GM18502 (cell line): Measurements from ENCODE around the gene MYO7B.

ENCODE experiments used
- ATAC-seq: cut with Tn5 transposase; IDR thresholded peaks from one replicate; pipeline ENCODE4 v1.9.1; 2021; ENCODE audit warnings: mild to moderate bottlenecking; ENCODE audit not compliant: unreplicated experiment, poor library complexity

MYO7B gene

DNA sequence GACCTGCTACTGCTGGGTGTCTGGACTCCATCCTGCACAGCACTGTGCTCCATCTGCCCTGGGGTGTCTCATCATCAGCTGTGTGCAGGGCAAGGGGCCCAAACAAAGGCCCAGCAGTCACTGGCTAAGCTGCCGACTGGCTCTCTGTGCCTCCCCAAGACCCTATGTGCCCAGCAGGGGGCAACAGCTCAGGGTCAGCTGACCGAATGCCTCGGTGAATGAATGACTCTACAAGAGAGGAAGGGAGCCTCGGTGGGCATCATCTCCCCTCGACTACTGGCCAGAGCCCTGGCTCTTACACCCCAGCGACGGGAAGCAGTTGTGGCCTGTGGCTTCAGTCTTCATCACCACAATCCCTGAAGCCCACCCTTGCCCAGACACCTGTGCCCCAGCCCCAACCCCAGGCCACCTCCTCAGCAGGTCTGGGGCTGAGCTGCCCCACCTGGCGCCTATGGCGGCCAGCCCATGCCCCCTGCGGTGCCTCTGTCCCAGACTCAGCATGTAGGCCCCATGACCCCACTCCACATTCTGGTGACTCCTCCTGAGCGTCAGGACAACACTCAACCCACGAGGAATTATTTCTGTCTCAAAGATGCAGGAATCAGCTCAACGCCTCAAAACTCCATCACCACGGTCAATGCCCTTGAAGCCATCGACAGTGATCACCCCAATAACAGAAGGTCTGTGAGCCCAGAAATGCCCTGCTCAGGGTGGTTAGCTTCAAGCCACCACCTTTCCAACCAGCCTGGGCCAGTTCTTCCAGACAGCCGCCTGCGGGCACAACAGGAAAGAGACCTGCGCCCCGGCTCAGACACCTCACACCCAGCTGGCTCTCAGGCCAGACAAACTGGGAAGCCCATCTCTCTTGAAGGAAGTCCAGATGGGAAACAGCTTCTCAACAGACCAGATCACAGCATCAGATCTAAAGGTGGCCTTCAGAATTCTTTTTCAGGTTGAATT lies 108.9 kb downstream of the MYO7B start:
- ATAC-seq, result no peak

DNA sequence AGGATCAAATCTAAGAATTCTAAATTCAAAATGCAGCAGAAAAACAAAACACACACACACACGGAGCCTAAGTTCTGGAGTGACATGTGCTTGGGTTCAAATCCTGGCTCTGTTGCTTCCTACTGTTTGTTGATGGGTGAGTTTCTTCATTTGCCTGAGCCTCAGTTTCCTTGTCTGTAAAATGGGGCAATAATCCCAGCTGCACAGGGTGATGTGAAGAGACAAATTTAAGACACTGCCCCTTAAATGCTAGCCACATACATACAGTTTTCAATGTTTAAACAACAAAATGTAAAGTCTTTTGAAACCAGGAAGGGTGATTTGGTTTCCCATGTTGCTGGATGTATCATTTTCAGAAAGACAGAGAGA lies 109.5 kb downstream of the MYO7B start:
- ATAC-seq, result no peak

DNA sequence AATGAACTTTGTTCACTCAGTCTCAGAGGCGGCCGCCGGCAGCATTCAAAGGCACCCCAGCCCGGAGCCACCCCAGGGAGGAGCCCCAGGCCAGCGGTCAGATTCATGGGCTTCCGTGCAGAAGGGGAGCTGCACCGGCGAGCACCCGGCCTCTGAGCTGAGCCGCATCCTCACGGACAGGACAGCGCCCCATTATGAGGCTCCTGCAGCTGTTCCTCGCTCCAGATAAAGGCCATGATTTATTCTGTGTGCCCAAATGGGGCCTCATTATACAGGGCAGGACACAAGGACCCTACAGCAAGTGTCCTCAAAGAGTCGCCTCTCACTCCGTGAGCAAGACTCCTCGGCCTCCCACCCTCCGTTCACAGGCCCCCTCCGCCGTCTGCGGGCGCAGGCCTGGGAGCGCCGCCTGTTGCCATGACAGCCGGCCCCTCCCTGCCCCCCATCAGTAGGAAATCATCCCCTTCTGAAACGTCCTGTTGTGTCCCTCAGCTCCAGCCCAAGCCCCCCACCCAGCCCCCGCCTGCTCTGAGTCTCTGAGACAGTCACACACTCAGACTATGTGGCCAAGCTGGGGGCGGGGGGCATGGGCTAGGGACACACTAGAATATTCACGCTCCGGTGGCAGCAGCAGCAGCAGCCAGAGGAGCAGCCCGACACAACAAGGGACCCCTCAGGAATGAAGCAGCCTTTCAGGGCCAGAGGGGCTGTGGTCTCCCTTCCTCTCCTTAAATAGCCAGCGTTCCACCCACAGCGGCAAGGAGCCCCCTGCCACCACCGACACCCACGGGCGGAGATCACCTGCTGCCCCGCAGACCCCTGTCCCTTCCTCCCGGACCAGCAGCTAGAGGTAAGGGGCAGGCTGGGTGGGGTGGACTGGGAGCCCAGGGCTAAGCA lies 110.2 kb downstream of the MYO7B start, which contains the start of gene GPR17:
GPR17 (plus strand) TSS at position 759 of the 897 bp plus-strand sequence. CDS start 4,583 bp downstream, outside the sequence.
- ATAC-seq, result no peak

- ATAC-seq, result no peak
Measured at GRCh38 chr2:127646487-127647241, 111.2 kb downstream of the MYO7B start.

GRCh38 chr2:127647242-127648190 lies 112.0 kb downstream of the MYO7B start:
- ATAC-seq, result no peak

GRCh38 chr2:127648321-127648720 lies 112.8 kb downstream of the MYO7B start:
- ATAC-seq, result no peak

DNA sequence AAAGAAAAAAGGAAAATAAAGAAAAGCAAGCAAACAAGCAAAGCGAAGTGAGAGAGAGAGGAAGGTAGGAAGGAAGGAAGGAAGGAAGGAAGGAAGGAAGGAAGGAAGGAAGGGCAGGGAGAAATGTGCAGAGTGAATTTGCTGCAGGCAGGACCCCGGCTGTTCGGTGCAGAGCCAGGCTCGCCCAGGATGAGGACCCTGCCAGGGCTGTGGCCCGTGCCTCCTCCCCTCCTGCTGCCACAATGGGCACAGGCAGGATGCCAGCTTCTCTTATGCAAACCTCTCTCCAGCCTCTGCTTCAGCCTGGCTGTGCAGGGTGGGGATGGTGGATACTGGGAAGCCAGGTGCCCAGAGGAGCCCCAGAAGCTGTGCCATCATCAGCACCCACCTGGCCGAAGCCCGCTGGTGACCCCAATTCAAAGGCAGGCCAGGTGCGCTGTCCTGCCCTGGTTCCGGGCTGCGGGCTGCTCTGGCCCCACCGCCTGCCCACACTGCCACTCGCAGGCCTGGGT lies 113.7 kb downstream of the MYO7B start:
- no peak for ATAC-seq

GRCh38 chr2:127649684-127650040 lies 114.2 kb downstream of the MYO7B start:
- peak; percentile 78 for ATAC-seq

- ATAC-seq, result peak; percentile 20
Measured at GRCh38 chr2:127650041-127650784, 114.7 kb downstream of the MYO7B start.

- ATAC-seq, result no peak
Measured at GRCh38 chr2:127650785-127651380, 115.4 kb downstream of the MYO7B start.

DNA sequence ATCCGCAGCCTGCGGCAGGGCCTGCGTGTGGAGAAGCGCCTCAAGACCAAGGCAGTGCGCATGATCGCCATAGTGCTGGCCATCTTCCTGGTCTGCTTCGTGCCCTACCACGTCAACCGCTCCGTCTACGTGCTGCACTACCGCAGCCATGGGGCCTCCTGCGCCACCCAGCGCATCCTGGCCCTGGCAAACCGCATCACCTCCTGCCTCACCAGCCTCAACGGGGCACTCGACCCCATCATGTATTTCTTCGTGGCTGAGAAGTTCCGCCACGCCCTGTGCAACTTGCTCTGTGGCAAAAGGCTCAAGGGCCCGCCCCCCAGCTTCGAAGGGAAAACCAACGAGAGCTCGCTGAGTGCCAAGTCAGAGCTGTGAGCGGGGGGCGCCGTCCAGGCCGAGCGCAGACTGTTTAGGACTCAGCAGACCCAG lies 115.9 kb downstream of the MYO7B start:
- no peak for ATAC-seq

- ATAC-seq, result no peak
Measured at GRCh38 chr2:127651971-127652550, 116.6 kb downstream of the MYO7B start.

DNA sequence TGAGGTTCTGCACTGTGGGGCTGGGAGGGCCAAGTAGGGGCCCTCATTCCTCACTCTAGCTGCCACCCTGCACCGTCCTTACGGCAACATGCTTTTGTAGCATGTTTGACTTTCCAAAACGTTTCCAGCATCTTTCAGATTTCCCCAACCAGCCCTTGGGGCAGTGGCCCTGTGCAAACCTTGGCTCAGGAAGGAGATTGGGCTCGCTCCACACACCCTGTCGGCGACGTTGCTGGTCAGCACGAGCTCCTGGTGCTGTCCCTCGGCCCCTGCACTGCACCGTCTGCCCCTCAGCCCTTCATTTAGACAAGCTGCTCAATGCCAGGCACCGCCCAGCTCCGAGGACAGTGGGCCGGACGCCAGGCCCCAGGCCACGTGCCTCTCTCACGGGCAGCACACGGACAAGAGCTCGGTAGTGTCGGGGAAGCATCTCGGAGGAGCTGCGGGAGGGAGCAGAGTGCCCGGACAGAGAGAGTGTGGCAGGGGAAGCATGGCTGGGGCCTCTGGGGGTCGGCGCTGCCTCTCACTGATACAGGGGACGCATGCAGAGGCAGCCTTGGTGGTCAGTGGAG lies 117.4 kb downstream of the MYO7B start:
- ATAC-seq, result no peak

DNA sequence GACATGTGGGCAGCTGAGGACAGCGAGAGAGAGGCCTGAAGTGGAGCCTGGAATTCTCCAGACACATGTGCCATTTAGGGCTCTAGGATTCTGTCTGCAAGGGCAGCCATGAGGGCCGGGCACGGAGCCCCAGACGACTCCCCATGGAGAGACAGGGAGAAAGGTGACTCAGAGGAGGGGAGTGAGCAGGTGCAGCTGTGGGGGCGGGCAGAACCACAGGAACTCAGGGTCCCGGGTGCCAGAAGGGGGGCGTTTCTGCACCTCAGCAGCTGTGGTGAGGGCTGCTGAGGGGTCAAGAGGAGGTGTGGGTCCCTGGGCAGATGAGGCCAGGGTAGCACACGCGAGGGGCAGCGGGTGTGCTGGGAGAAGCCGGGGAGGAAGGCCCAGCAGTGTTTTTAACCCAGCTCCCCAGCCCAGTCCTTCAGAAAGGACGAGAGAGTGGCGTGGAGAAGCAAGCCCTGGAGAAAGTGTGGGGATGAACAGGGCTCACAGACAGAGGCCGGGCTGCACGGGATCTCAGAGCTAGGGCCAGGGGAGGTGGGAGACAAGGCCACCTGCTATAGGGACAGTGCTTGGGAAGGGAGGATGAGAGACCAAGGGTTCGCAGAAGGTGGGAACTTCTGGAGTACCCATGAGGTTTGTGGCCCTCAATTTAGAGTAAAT lies 118.1 kb downstream of the MYO7B start:
- ATAC-seq, result no peak

DNA sequence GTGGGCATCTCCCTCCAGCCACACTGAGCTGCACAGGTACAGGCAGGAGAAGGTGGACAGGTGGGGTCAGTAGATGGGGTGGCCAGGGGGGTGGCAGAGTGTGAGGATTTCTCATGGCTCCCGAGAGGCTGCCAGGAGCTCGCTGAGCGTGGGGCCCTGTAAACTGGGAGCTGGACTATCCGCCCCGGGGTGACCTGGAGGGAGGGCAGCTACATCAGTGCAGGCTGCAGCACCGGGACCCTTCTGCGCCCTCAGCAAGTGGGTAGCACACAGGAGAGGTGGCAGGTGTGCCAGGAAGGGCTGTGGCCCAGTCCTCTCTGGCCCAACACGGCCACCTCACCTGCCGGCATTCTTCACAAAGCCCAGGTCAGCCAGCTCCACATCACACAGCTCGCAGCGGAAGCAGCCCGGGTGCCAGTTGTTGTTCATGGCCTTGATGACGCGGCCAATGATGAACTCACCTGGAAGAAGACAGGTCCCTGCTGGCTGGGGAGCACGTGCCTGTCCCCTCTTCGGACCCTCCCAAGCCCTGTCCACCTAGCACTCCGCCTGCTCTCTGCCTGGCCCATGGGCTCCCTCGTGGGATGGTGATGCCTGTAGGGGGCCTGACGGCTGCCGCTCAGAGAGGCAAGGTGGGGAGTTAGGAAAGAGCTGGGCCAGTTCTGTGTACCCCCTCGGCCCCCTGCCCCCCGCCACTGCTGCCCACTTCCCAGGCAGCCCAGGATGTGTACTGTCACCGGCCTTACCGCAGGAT lies 118.8 kb downstream of the MYO7B start:
- no peak for ATAC-seq

DNA sequence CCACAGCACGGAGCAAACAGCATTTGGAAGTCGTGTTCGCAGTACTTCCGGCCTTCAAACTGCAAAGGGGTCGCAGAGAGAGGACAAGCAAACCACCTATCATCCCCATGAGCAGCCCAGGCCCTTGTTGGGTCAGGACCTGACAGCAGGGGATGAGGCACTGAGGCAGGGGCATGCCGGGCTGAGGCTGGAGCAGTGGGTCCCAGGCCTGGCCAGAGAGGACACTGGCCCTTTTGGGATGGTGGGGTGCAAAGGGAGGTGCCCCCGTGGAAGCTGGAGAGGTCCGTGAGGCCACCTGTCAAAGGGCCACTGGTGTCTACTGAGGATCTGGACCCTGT lies 119.3 kb downstream of the MYO7B start:
- no peak for ATAC-seq
